GM12892 (cell line): Measurements from ENCODE around the gene TMEM187.

ENCODE experiments used
- POLR2A ChIP-seq: IDR thresholded peaks from 2 replicates; pipeline ENCODE4 v1.6.1; 2011; ENCODE audit warnings: low read depth, low read length, control low read depth
- POLR2AphosphoS5 ChIP-seq: IDR thresholded peaks from 2 replicates; pipeline ENCODE4 v1.6.1; 2011; ENCODE audit warnings: low read depth, low read length, control low read depth

DNA sequence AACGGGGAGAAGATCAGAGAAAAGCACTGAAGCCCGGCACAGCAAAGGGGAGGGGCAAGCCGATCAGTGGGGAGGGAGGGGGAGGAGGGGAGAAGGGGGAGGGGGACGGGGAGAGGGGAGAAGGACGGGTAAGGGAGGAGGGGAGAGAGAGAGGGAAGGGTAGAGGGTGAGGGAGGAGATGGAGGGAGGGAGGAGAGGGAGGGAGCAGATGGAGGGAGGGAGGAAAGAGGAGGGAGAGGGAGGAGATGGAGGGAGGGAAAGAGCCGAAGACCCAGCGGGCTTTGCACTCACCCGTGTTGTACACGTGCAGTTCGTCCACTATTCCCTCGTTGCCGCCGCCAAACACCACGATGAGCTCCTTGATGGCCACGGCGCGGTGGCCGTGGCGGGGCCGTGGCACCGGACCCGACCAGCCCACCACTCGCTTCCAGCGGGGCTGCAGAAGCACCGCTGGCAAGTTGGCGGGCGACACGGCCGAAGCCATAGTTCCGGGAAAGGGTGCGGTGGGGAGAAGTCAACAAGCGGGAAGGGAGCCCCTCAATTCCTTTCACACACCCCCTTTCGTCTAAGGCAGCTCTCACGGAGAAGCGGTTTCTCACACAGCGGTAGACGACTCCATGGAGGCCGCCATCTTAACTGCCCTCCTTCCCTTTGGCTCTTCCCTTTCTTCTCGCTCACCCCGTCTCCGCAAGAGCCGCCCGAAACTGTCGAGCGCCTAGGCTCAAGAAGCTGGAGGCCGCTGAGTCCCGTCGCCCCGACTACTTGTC is 2.0 kb upstream of the TMEM187 start:
- TF ChIP-seq POLR2A (0 out of 2 replicates have a peak, but pooled peaks have one; percentile 7), POLR2AphosphoS5 (no peak)
